HL-60 (cell line): ENCODE measurements around the gene ENPP1.

ENCODE experiments used
- DNase-seq, 2 experiments: peaks; one replicate each; pipeline ENCODE4 v3.0.0-alpha.2; 2010 to 2020; ENCODE audit warnings: low read depth in 1 of 2, low spot score in 1 of 2
- H3K27ac ChIP-seq: fragments of 250-450 bp; sonication (Bioruptor Pico); replicated peaks from 2 replicates; pipeline ENCODE4 v1.5.1; 2020; ENCODE audit warnings: mild to moderate bottlenecking, moderate library complexity
- H3K27me3 ChIP-seq: fragments of 250-450 bp; sonication (Bioruptor Pico); 2 replicates; pipeline ENCODE4 v1.5.1; 2021; ENCODE audit warnings: mild to moderate bottlenecking, moderate library complexity; ENCODE audit not compliant: insufficient read depth, poor library complexity, severe bottlenecking
- H3K4me3 ChIP-seq: replicated peaks from 2 replicates; pipeline ENCODE4 v1.5.1; 2011; ENCODE audit warnings: mild to moderate bottlenecking, control low read depth, low read length; ENCODE audit not compliant: insufficient read depth
- GABPA ChIP-seq: IDR thresholded peaks from 2 replicates; pipeline ENCODE4 v1.6.1; 2012; ENCODE audit warnings: low read depth
- POLR2AphosphoS5 ChIP-seq: IDR thresholded peaks from 2 replicates; pipeline ENCODE4 v1.6.1; 2012; ENCODE audit warnings: low read depth
- SPI1 ChIP-seq: IDR thresholded peaks from 2 replicates; pipeline ENCODE4 v1.6.1; 2012; ENCODE audit warnings: low read depth, mild to moderate bottlenecking, borderline replicate concordance
- TF ChIP-seq, protein P1 (sequence below): IDR thresholded peaks from one replicate; pipeline ENCODE4 v1.5.1; 2011; ENCODE audit warnings: low read length, control low read depth, inconsistent platforms; ENCODE audit not compliant: insufficient read depth
- TF ChIP-seq, protein P2 (sequence below): IDR thresholded peaks from 2 replicates; pipeline ENCODE4 v1.6.1; 2012; ENCODE audit warnings: low read depth; ENCODE audit not compliant: insufficient replicate concordance

ENPP1 gene

DNA sequence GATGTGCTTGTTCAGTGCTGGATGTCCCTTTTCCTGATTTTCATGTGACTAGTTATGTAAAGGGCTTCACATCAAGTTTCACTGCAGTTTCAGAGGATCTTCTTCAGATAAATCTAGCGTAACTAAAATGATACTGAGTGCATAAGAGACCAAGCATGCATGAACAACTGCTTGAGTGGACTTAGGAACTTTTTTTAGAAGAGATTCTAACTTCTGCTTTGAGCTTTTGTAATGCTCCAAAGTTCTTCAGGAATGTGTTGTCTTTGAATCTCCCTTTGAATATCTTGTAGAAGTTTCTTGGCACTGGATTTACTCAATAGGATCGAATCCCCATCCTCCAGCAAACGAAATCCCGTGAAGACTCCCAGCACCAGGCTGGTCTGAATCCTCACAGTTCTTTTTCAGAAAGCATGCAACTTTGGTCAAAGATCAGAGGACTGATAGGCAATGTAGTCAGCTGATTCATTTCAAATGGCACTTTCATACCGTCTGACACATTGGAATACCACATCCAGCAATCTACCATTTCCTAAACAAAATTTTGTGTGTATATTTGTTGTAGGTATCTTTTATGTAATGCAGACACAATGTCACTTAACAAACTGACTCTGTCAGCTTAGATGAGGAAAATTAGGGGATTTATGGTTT lies 33.2 kb downstream of the ENPP1 start:
- Histone ChIP-seq H3K4me3 (no peak overlapping the region), H3K27ac (no peak overlapping the region), H3K27me3 (no peaks in the 10 kb centered on the region)
- no peak for TF ChIP-seq POLR2AphosphoS5
- TF ChIP-seq SPI1 = no peak
- TF ChIP-seq, protein P1, sequence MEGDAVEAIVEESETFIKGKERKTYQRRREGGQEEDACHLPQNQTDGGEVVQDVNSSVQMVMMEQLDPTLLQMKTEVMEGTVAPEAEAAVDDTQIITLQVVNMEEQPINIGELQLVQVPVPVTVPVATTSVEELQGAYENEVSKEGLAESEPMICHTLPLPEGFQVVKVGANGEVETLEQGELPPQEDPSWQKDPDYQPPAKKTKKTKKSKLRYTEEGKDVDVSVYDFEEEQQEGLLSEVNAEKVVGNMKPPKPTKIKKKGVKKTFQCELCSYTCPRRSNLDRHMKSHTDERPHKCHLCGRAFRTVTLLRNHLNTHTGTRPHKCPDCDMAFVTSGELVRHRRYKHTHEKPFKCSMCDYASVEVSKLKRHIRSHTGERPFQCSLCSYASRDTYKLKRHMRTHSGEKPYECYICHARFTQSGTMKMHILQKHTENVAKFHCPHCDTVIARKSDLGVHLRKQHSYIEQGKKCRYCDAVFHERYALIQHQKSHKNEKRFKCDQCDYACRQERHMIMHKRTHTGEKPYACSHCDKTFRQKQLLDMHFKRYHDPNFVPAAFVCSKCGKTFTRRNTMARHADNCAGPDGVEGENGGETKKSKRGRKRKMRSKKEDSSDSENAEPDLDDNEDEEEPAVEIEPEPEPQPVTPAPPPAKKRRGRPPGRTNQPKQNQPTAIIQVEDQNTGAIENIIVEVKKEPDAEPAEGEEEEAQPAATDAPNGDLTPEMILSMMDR = no peak
- TF ChIP-seq, protein P2, sequence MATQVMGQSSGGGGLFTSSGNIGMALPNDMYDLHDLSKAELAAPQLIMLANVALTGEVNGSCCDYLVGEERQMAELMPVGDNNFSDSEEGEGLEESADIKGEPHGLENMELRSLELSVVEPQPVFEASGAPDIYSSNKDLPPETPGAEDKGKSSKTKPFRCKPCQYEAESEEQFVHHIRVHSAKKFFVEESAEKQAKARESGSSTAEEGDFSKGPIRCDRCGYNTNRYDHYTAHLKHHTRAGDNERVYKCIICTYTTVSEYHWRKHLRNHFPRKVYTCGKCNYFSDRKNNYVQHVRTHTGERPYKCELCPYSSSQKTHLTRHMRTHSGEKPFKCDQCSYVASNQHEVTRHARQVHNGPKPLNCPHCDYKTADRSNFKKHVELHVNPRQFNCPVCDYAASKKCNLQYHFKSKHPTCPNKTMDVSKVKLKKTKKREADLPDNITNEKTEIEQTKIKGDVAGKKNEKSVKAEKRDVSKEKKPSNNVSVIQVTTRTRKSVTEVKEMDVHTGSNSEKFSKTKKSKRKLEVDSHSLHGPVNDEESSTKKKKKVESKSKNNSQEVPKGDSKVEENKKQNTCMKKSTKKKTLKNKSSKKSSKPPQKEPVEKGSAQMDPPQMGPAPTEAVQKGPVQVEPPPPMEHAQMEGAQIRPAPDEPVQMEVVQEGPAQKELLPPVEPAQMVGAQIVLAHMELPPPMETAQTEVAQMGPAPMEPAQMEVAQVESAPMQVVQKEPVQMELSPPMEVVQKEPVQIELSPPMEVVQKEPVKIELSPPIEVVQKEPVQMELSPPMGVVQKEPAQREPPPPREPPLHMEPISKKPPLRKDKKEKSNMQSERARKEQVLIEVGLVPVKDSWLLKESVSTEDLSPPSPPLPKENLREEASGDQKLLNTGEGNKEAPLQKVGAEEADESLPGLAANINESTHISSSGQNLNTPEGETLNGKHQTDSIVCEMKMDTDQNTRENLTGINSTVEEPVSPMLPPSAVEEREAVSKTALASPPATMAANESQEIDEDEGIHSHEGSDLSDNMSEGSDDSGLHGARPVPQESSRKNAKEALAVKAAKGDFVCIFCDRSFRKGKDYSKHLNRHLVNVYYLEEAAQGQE = no peak
- TF ChIP-seq GABPA = no peak
- DNase-seq = no peak

DNA sequence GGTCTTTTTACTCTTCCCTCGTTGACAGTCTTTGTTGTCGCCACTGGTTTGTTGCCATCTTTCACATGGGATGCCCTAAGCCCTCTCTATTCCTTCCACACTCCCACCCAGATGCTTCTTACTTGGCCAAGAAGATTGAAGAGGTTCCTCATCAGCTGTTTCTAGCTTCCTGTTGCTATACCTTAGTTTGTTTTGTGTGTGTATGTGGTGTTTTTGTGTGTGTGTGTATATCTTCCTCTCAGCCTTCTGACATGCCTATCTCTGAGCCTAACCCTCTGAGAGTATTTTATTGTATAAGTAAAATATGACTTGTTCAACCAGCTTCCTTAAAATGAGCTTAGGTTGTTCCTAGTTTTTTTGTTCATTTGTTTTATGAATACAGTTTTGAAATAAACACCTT lies 35.9 kb downstream of the ENPP1 start:
- no peak overlapping the region for H3K4me3 ChIP-seq
- H3K27ac ChIP-seq = no peak overlapping the region
- no peak for DNase-seq
- TF ChIP-seq, protein P2 = no peak
- TF ChIP-seq, protein P1 = no peak
- no peak for TF ChIP-seq POLR2AphosphoS5
- H3K27me3 ChIP-seq = no peaks in the 10 kb centered on the region

DNA sequence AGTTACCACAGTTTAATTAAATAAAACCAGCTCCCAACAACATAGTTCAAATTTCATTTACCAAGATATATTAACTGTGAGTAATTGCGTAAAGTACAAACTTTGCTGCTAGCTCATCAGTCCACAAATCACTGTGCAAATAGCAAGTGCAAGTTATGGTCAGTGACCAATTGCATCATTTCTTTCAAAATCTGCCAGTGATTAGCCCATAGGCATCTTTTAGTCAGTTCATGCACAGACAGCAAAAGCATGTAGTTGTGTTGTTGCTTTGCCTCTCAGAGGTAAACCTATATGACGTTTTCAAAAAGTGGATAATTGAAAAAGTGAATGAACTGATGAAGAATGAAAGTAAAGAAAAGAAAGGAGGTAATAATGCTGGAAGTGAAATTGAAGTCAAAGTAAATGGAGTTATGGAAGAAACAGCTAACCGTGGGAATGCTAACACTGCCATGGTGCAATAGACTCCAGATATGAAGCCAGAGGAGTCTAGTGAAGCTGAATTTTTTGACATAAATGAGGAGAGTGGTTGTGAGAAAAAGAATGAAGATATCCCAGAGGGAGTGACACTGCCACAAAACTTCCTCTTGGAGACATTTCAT lies 36.5 kb downstream of the ENPP1 start:
- Histone ChIP-seq H3K27ac (no peak overlapping the region), H3K4me3 (no peak overlapping the region), H3K27me3 (no peaks in the 10 kb centered on the region)
- no peak for DNase-seq
- TF ChIP-seq, protein P1 = no peak
- TF ChIP-seq SPI1 (no peak), GABPA (no peak), POLR2AphosphoS5 (no peak)
- TF ChIP-seq, protein P2 = no peak
